Prostate gland (tissue), 2 donors: ENCODE data around the gene IL21R.

Experiments used
- CTCF ChIP-seq, 4 experiments: fragments of 200-600 bp in 2 of 4; fragments of 450-650 bp in 2 of 4; sonication (generic) in 2 of 4; IDR thresholded peaks; 1 replicate in 3 of 4; 2 replicates in 1 of 4; pipeline ENCODE4 v1.5.1; 2016 to 2019; ENCODE audit warnings: antibody characterized with exemption in 4 of 4, mild to moderate bottlenecking in 2 of 4, moderate library complexity in 2 of 4
- POLR2A ChIP-seq: fragments of 450-650 bp; IDR thresholded peaks from one replicate; pipeline ENCODE4 v1.6.1; 2016; ENCODE audit warnings: antibody characterized with exemption, mild to moderate bottlenecking
- POLR2AphosphoS5 ChIP-seq: sonication (generic); formaldehyde crosslinking; IDR thresholded peaks from one replicate; pipeline ENCODE4 v1.6.1; 2017; ENCODE audit warnings: antibody characterized with exemption

DNA sequence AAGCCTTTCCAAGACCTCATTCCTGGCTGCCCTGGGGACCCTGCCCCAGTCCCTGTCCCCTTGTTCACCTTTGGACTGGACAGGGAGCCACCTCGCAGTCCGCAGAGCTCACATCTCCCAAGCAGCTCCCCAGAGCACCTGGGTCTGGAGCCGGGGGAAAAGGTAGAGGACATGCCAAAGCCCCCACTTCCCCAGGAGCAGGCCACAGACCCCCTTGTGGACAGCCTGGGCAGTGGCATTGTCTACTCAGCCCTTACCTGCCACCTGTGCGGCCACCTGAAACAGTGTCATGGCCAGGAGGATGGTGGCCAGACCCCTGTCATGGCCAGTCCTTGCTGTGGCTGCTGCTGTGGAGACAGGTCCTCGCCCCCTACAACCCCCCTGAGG, 38.7 kb upstream of the IL21R start:
- no peak for TF ChIP-seq CTCF (IDR thresholded peaks at IDR 0.05)
- TF ChIP-seq POLR2AphosphoS5: no peak
- no peak for TF ChIP-seq POLR2A
